Measurements from ENCODE around the gene TUT4. TPM values are rescaled to one million over a fixed set of nuclear protein-coding genes. Genes with fewer than 3 reads are reported as not detected.

The TUT4 gene
- total RNA-seq, 1 donor from 2014 or later: 61.2 TPM

DNA sequence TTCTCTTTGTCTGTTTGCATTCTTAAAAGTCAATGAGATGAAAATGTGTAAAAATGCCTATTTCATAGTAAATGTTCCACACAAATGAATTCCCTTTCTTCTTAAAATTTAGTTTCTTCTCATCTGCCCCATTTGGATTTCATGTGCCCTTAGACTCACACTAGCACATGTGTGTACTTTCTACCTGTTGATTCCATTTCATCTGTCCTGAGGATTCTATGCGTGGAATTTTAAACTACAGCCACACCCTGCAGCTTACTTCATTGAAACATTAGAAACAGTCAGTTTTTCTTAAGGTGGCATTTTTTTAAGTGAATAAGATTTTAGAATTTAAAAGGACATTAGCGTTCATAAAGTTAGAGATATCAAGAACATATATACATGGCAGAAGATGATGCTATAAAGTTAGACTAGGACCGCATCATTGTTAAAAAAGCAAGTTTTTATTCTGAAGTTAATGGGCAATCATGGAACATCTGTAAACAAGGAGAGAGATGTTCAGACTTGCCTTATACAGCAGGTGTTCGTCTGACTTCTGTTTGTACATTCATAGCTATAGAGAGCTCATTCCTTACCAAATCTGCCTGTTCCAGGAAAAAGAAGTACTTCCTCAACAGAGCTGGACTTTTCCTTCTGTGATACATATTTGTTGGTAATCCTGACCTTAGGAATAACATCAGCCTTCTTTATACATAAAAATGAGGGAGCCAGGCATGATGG is 3.9 kb upstream of the TUT4 start:
- Mint-ChIP-seq H3K27me3 (peaks cover 7% of the 10 kb centered on the region), H3K4me3 (no peak overlapping the region), H3K36me3 (ENCODE audit: low read depth) (no peaks in the 10 kb centered on the region), H3K9me3 (no peaks in the 10 kb centered on the region), H3K27ac (no peak overlapping the region), H3K4me1 (peaks cover 7% of the 10 kb centered on the region)
- no peak for DNase-seq
- intact Hi-C loops (cut with micrococcal nuclease): loop anchor here (10.0 kb wide), 1 partner anchor 128 kb away; no protein-coding TSS in a partner anchor

GRCh38 chr1:52554756-52555155 is 1.9 kb upstream of the TUT4 start:
- Mint-ChIP-seq H3K9me3 (no peaks in the 10 kb centered on the region), H3K4me3 (peak overlapping the region; percentile 55), H3K27me3 (peaks cover 7% of the 10 kb centered on the region), H3K4me1 (peaks cover 13% of the 10 kb centered on the region), H3K36me3 (ENCODE audit: low read depth) (peaks cover 2% of the 10 kb centered on the region), H3K27ac (peak overlapping the region; percentile 75)
- DNase-seq: no peak
- intact Hi-C loops (cut with micrococcal nuclease): loop anchor here (10.0 kb wide), 1 partner anchor 130 kb away; no protein-coding TSS in a partner anchor

- peaks cover 16% of the 10 kb centered on the region for H3K4me1 Mint-ChIP-seq
- peaks cover 7% of the 10 kb centered on the region for H3K27me3 Mint-ChIP-seq
- intact Hi-C loops (cut with micrococcal nuclease): loop anchor here (10.0 kb wide), 1 partner anchor 131 kb away; no protein-coding TSS in a partner anchor
- peak overlapping the region; percentile 75 for H3K27ac Mint-ChIP-seq
- H3K36me3 Mint-ChIP-seq (ENCODE audit: low read depth): peaks cover 4% of the 10 kb centered on the region
- no peaks in the 10 kb centered on the region for H3K9me3 Mint-ChIP-seq
- no peak for DNase-seq
- peak overlapping the region; percentile 55 for H3K4me3 Mint-ChIP-seq
These were observed 1.4 kb upstream of the TUT4 start for GRCh38 chr1:52554267-52554640.

DNA sequence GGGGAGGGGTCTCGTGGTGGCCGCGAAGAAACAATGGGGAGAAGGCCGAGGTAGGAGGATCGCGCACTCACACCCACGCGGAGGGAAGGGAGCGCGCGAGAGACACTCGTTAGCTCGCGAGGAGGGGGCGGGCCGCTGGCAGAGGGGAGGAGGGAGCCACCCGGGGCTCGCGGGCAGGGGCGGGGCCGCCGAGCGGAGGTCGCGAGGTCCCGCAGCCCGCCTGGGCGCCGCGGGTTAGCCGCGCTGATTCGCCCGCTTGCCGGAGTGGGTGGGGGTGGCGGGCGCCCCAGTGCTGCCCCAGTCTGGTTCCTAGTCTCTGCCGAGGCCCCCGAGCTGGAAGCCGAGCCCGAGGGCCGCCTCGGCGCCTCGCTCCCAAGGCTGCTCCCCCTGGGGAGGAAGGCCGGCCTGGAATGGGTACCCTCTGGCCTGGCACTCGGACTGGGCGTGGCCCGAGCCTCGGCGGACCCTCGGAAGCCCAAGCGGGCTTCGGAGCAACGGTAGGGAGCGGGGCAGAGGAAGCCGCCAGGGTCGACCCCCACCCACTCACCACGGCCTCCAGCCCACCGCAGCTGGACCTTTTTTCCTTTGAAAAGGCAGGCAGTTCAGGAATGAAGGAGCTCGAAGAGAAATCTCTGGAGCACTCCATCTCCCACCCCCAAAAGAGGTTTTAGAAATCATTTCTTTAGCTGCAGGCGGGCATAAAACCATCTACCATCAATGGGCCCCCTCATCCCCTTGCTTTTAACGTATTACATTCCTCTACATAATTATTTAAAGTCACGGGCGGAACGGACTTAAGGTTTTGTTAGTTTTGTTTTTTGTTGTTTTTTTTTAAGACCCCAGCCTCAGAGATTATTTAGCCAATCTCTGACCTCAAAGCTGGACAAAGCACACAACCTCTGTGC is 722 bp upstream of the TUT4 start:
- intact Hi-C loops (cut with micrococcal nuclease): loop anchor here (1.0 to 10.0 kb wide), 5 partner anchors 49 to 187 kb away; partner anchors contain the start of genes CC2D1B and GPX7
- Mint-ChIP-seq H3K4me1 (peaks cover 23% of the 10 kb centered on the region), H3K4me3 (no peak overlapping the region), H3K27ac (peak overlapping the region; percentile 91), H3K36me3 (ENCODE audit: low read depth) (peaks cover 6% of the 10 kb centered on the region), H3K27me3 (peaks cover 4% of the 10 kb centered on the region), H3K9me3 (no peaks in the 10 kb centered on the region)
- peak; percentile 96 for DNase-seq

GRCh38 chr1:52552236-52552504 is 722 bp downstream of the TUT4 start:
- H3K9me3 Mint-ChIP-seq: no peaks in the 10 kb centered on the region
- peaks cover 2% of the 10 kb centered on the region for H3K27me3 Mint-ChIP-seq
- intact Hi-C loops (cut with micrococcal nuclease): loop anchor here (1.0 to 10.0 kb wide), 4 partner anchors 29 to 148 kb away; partner anchors contain the start of genes ORC1 and PRPF38A
- H3K27ac Mint-ChIP-seq: no peak overlapping the region
- H3K36me3 Mint-ChIP-seq (ENCODE audit: low read depth): peaks cover 9% of the 10 kb centered on the region
- peaks cover 27% of the 10 kb centered on the region for H3K4me1 Mint-ChIP-seq
- H3K4me3 Mint-ChIP-seq: no peak overlapping the region
- DNase-seq: peak; percentile 90

- peaks cover 1% of the 10 kb centered on the region for H3K27me3 Mint-ChIP-seq
- no peak overlapping the region for H3K27ac Mint-ChIP-seq
- peaks cover 12% of the 10 kb centered on the region for H3K36me3 Mint-ChIP-seq (ENCODE audit: low read depth)
- peaks cover 28% of the 10 kb centered on the region for H3K4me1 Mint-ChIP-seq
- H3K9me3 Mint-ChIP-seq: no peaks in the 10 kb centered on the region
- peak; percentile 80 for DNase-seq
- intact Hi-C loops (cut with micrococcal nuclease): loop anchor here (1.0 to 10.0 kb wide), 4 partner anchors 28 to 147 kb away; partner anchors contain the start of genes ORC1 and PRPF38A
- no peak overlapping the region for H3K4me3 Mint-ChIP-seq
These were observed 1.2 kb downstream of the TUT4 start for GRCh38 chr1:52551507-52552235.

DNA sequence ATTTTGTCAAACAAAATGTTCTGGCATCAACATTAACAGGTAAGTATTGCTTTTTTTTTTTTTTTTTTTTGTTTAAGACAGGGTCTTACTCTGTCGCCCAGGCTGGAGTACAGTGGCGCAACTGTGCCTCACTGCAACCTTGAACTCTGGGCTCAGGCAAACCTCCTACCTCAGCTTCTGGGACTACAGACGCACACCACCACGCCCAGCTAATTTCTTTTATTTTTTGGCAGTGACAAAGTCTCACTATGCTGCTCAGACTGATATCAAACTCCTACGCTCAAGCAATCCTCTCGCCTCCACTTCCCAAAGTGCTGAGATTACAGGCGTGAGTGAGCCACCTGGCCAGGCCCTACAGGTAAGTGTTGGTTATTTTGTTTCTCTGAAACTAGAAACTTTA is 2.4 kb downstream of the TUT4 start:
- peak overlapping the region; percentile 34 for H3K4me3 Mint-ChIP-seq
- H3K27ac Mint-ChIP-seq: no peak overlapping the region
- peaks cover 4% of the 10 kb centered on the region for H3K9me3 Mint-ChIP-seq
- DNase-seq: no peak
- peaks cover 19% of the 10 kb centered on the region for H3K36me3 Mint-ChIP-seq (ENCODE audit: low read depth)
- H3K4me1 Mint-ChIP-seq: peaks cover 31% of the 10 kb centered on the region
- H3K27me3 Mint-ChIP-seq: no peaks in the 10 kb centered on the region
- intact Hi-C loops (cut with micrococcal nuclease): loop anchor here (10.0 kb wide), 1 partner anchor 134 kb away; no protein-coding TSS in a partner anchor

- H3K4me1 Mint-ChIP-seq: peaks cover 26% of the 10 kb centered on the region
These were observed 3.6 kb downstream of the TUT4 start for GRCh38 chr1:52549267-52549666.

GRCh38 chr1:52546852-52547251 is 6.0 kb downstream of the TUT4 start:
- intact Hi-C loops (cut with micrococcal nuclease): no loop called here
- Mint-ChIP-seq H3K27me3 (no peaks in the 10 kb centered on the region), H3K4me3 (no peak overlapping the region), H3K36me3 (ENCODE audit: low read depth) (peaks cover 50% of the 10 kb centered on the region), H3K9me3 (peaks cover 8% of the 10 kb centered on the region), H3K27ac (no peak overlapping the region), H3K4me1 (peaks cover 24% of the 10 kb centered on the region)
- DNase-seq: no peak

More at GRCh38 chr1:52549267-52549666, 3.6 kb downstream of the TUT4 start:
- peaks cover 7% of the 10 kb centered on the region for H3K9me3 Mint-ChIP-seq
- H3K27ac Mint-ChIP-seq: no peak overlapping the region
- peaks cover 31% of the 10 kb centered on the region for H3K36me3 Mint-ChIP-seq (ENCODE audit: low read depth)
- no peak overlapping the region for H3K4me3 Mint-ChIP-seq
- no peak for DNase-seq
- intact Hi-C loops (cut with micrococcal nuclease): no loop called here
- no peaks in the 10 kb centered on the region for H3K27me3 Mint-ChIP-seq

GRCh38 chr1:52544665-52545525 is 8.0 kb downstream of the TUT4 start:
- H3K4me1 Mint-ChIP-seq: peaks cover 19% of the 10 kb centered on the region
- peaks cover 8% of the 10 kb centered on the region for H3K9me3 Mint-ChIP-seq
- no peak overlapping the region for H3K27ac Mint-ChIP-seq
- DNase-seq: no peak
- H3K4me3 Mint-ChIP-seq: no peak overlapping the region
- H3K27me3 Mint-ChIP-seq: no peaks in the 10 kb centered on the region
- intact Hi-C loops (cut with micrococcal nuclease): no loop called here
- peaks cover 59% of the 10 kb centered on the region for H3K36me3 Mint-ChIP-seq (ENCODE audit: low read depth)

DNA sequence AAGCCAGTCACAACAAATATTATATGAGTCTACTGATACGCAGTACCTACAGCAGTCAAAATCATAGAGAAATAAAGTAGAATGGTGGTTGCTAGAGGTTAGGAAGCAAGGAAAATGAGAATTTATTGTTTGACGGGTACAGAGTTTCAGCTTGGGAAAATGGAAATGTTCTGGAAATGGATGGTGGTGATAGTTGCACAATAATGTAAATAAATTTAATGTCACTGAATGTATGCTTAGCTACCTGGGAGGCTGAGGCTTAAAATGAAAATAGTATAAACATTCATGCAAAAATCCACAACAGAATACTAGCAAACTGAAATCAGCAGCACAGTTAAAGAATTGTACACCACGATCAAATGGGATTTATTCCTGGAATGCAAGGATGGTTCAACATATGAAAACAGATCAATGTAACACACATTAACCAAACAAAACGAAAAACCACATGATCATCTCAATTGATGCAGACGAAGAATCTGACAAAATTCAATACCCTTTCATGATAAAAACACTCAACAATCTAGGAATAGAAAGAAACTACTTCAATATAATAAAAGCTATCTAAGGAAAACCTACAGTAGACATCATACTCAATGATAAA is 10.7 kb downstream of the TUT4 start:
- DNase-seq: no peak
- peaks cover 66% of the 10 kb centered on the region for H3K36me3 Mint-ChIP-seq (ENCODE audit: low read depth)
- no peak overlapping the region for H3K4me3 Mint-ChIP-seq
- intact Hi-C loops (cut with micrococcal nuclease): no loop called here
- H3K9me3 Mint-ChIP-seq: peaks cover 14% of the 10 kb centered on the region
- peaks cover 6% of the 10 kb centered on the region for H3K4me1 Mint-ChIP-seq
- H3K27ac Mint-ChIP-seq: no peak overlapping the region
- H3K27me3 Mint-ChIP-seq: no peaks in the 10 kb centered on the region

GRCh38 chr1:52534928-52535764 is 17.7 kb downstream of the TUT4 start:
- no peak overlapping the region for H3K27ac Mint-ChIP-seq
- H3K9me3 Mint-ChIP-seq: peaks cover 16% of the 10 kb centered on the region
- peaks cover 33% of the 10 kb centered on the region for H3K36me3 Mint-ChIP-seq (ENCODE audit: low read depth)
- DNase-seq: no peak
- H3K27me3 Mint-ChIP-seq: no peaks in the 10 kb centered on the region
- peaks cover 14% of the 10 kb centered on the region for H3K4me1 Mint-ChIP-seq
- intact Hi-C loops (cut with micrococcal nuclease): no loop called here
- H3K4me3 Mint-ChIP-seq: no peak overlapping the region

Data from activated CD4-positive, alpha-beta T cell treated with anti-CD3 and anti-CD28 coated beads, Interleukin-2, amount 10 ng/mL, durations not matched to agents 24 days and 14 days (primary cell).